NCI-H1092 treated with DMSO at 0.1 percent for 48 hours (cell line): ENCODE data around the gene ANTXR1.
"Not testable (repeated sequence)": the region's sequence is repeated elsewhere in the genome, so short reads cannot be mapped to it uniquely, and the experiment has no call there.

Experiments
- DNase-seq: peaks from one replicate; lab custom pipeline; 2025; lab: John Stamatoyannopoulos, UW

Gene ANTXR1

GRCh38 chr2:69165091-69165880 is 152.3 kb downstream of the ANTXR1 start:
- no peak for DNase-seq

GRCh38 chr2:69166465-69166811 is 153.5 kb downstream of the ANTXR1 start:
- DNase-seq, result no peak

GRCh38 chr2:69166812-69167468 is 154.0 kb downstream of the ANTXR1 start:
- DNase-seq, result no peak

GRCh38 chr2:69167469-69167822 is 154.5 kb downstream of the ANTXR1 start:
- DNase-seq, result no peak

GRCh38 chr2:69168144-69168813 is 155.3 kb downstream of the ANTXR1 start:
- DNase-seq, result no peak

GRCh38 chr2:69168950-69169654 is 156.1 kb downstream of the ANTXR1 start:
- no peak for DNase-seq

- DNase-seq, result no peak
Observed at GRCh38 chr2:69169655-69170389, 156.8 kb downstream of the ANTXR1 start.

- DNase-seq, result no peak
Observed at GRCh38 chr2:69170661-69171060, 157.7 kb downstream of the ANTXR1 start.

- no peak for DNase-seq
Observed at GRCh38 chr2:69171116-69171896, 158.3 kb downstream of the ANTXR1 start.

- no peak for DNase-seq
Observed at GRCh38 chr2:69171897-69172525, 159.0 kb downstream of the ANTXR1 start.

GRCh38 chr2:69173706-69174105 is 160.7 kb downstream of the ANTXR1 start:
- no peak for DNase-seq

- DNase-seq, result not testable (repeated sequence)
Observed at GRCh38 chr2:69174211-69174610, 161.2 kb downstream of the ANTXR1 start.

- no peak for DNase-seq
Observed at GRCh38 chr2:69175790-69176715, 163.1 kb downstream of the ANTXR1 start.

GRCh38 chr2:69177063-69177771 is 164.2 kb downstream of the ANTXR1 start:
- no peak for DNase-seq

GRCh38 chr2:69177785-69178636 is 165.0 kb downstream of the ANTXR1 start:
- DNase-seq, result no peak

GRCh38 chr2:69178756-69179155 is 165.8 kb downstream of the ANTXR1 start:
- DNase-seq, result no peak

- no peak for DNase-seq
Observed at GRCh38 chr2:69180227-69180626, 167.2 kb downstream of the ANTXR1 start.

GRCh38 chr2:69180974-69181373 is 168.0 kb downstream of the ANTXR1 start:
- DNase-seq, result no peak
